K562 treated with DMSO at 1 percent for 48 hours (cell line): ENCODE data around the gene SNAP25. TPM values are rescaled to one million over a fixed set of nuclear protein-coding genes. Genes with fewer than 3 reads are reported as not detected.

Experiments used
- total RNA-seq: library from RNA; unstranded; fragments of 300-600 nt; gene quantifications from 2 replicates; pipeline ENCODE4 v1.2.3, GENCODE V29; 2022; ENCODE audit warnings: low replicate concordance; ENCODE audit errors: extremely low read depth

Gene SNAP25
- not detected in 2 replicates for total RNA-seq

GRCh38 chr20:10218536-10219451, at the start of gene SNAP25:
SNAP25 (plus strand) TSS chr20:10218830; CDS start chr20:10275492, 56,662 bp downstream.

Other genes with a start within 250 kb of the SNAP25 start
- gene ANKEF1, start 183.8 kb upstream of the SNAP25 start, total RNA-seq, result not detected in 2 replicates
- not detected in 2 replicates for gene MKKS, start 215.4 kb downstream of the SNAP25 start, total RNA-seq
- gene SLX4IP, start 216.5 kb downstream of the SNAP25 start, total RNA-seq, result not detected in 2 replicates